Tibial nerve (tissue), 4 donors: ENCODE measurements around the gene ARAF.

ENCODE experiments used
- CTCF ChIP-seq, 5 experiments: fragments of 200-600 bp in 3 of 5; fragments of 450-650 bp in 2 of 5; sonication (generic) in 3 of 5; IDR thresholded peaks; one replicate each; pipeline ENCODE4 v1.5.1; 2016 to 2019; ENCODE audit warnings: antibody characterized with exemption in 5 of 5, mild to moderate bottlenecking in 3 of 5, moderate library complexity in 2 of 5
- EP300 ChIP-seq, 2 donors: sonication (generic); formaldehyde crosslinking; IDR thresholded peaks; one replicate each; pipeline ENCODE4 v1.6.1; 2017; ENCODE audit warnings: antibody characterized with exemption in 2 of 2, mild to moderate bottlenecking in 1 of 2
- POLR2A ChIP-seq, 2 donors: fragments of 450-650 bp; IDR thresholded peaks; one replicate each; pipeline ENCODE4 v1.6.1; 2017; ENCODE audit warnings: antibody characterized with exemption in 2 of 2, mild to moderate bottlenecking in 2 of 2, moderate library complexity in 2 of 2

- TF ChIP-seq CTCF (IDR thresholded peaks at IDR 0.05) (peak in 2 of 5 experiments; percentile 8 to 24), EP300 (IDR thresholded peaks at IDR 0.05) (peak in 1 of 2 donors; percentile 91), POLR2A (IDR thresholded peaks at IDR 0.05) (peak; percentile 82 to 91)
Observed at GRCh38 chrX:47556045-47556623, 4.9 kb upstream of the ARAF start.
